Testis (tissue), 2 donors: Measurements from ENCODE around the gene ARSG.

Experiments
- POLR2A ChIP-seq: fragments of 450-650 bp; IDR thresholded peaks from one replicate; pipeline ENCODE4 v1.6.1; 2017; ENCODE audit warnings: antibody characterized with exemption, mild to moderate bottlenecking, moderate library complexity
- TF ChIP-seq, protein P1 (sequence below), 3 experiments: fragments of 450-650 bp in 2 of 3; fragments of 200-600 bp in 1 of 3; sonication (generic) in 1 of 3; IDR thresholded peaks; one replicate each; pipeline ENCODE4 v1.5.1; 2016 to 2019; ENCODE audit warnings: antibody characterized with exemption in 3 of 3, mild to moderate bottlenecking in 2 of 3, moderate library complexity in 1 of 3

DNA sequence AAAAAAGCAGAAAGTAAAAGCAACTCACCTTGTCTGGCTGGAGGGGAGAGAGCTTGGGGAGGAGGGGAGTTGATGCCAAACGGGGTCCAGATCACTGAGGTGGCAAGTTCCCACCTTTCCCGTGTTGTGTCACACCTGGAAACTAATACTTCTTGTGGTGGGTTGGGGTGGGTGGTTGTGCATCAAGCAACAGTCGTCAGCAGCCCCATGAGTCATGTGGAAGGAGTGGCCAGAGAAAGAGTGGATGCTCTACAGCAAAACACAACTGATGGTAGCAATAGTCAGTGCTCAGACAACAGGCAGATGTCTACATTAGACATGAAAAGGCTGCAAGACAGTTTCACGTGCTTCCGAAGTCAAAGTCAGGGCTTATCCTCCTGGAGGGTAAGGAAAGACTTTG lies 35.4 kb downstream of the ARSG start:
- TF ChIP-seq, protein P1, sequence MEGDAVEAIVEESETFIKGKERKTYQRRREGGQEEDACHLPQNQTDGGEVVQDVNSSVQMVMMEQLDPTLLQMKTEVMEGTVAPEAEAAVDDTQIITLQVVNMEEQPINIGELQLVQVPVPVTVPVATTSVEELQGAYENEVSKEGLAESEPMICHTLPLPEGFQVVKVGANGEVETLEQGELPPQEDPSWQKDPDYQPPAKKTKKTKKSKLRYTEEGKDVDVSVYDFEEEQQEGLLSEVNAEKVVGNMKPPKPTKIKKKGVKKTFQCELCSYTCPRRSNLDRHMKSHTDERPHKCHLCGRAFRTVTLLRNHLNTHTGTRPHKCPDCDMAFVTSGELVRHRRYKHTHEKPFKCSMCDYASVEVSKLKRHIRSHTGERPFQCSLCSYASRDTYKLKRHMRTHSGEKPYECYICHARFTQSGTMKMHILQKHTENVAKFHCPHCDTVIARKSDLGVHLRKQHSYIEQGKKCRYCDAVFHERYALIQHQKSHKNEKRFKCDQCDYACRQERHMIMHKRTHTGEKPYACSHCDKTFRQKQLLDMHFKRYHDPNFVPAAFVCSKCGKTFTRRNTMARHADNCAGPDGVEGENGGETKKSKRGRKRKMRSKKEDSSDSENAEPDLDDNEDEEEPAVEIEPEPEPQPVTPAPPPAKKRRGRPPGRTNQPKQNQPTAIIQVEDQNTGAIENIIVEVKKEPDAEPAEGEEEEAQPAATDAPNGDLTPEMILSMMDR (IDR thresholded peaks at IDR 0.05): no peak
- no peak for TF ChIP-seq POLR2A
